ENCODE data around the gene GNGT1. TPM values are rescaled to one million over a fixed set of nuclear protein-coding genes. Genes with fewer than 3 reads are reported as not detected.
A peak's percentile ranks its signal among the peaks of the same experiment; 100 is the strongest.

The GNGT1 gene
- total RNA-seq, 1 donor from 2014 or later = not detected

DNA sequence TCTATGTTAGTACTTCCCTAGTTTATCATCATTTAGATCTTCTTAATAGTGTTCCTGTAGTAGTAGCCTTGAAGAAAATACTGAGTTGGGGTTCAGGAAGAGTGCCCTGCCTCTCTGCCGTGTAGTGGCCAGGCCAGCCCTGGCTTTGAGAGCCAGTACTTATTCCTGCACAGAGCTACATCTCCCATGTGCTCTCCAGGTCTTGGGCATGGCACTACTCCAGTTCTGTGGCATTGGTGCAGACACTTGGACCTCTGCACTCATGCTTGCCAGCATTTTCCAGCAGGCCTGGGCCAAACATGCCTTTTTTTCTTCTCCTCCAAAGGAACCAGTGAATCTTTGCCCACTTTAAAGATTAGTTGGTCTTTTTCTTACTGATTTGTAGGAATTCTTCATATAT, 20.4 kb downstream of the GNGT1 start:
- intact Hi-C loops (cut with DNase I) = no loop called here
- DNase-seq (ENCODE audit: missing footprints) (peak; percentile 20), ATAC-seq (no peak)

DNA sequence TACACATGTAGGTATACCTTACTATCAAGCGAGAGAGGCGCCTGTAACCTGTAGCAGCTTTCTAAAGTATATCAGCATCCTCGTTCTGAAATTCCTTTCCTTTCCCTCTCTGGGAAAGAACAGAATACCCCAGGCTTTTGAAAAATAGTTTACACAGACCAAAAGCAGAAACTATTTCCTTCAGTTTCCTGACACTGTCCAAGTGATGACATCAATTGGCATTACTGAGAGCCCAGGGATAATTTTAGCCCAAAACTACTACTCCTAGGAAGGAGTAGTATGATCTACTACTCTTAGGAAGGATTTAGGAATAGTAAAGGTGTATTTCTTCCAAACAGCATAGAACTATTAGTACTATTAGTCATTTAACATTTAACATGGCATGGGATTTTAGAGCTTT, 21.2 kb downstream of the GNGT1 start:
- DNase-seq (ENCODE audit: missing footprints) (no peak), ATAC-seq (peak; percentile 68)
- intact Hi-C loops (cut with DNase I) = no loop called here

DNA sequence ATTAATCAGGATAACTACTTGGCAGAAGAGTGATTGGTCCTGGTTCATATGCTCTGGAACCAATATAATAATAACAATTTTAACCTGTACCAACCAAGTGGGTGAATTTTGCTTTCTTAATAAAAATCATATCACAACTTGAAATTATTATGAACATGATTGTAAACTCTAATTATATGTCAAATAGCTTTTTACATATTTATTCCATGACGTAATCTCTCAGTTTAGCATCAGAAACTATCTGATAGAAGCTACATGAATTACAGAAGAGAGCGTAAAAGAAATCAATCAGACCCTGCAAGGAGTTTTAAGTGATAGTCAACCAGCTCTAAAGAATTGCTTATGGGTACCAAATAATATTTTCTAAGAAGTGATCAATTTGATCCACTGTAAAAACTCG, 25.3 kb downstream of the GNGT1 start:
- intact Hi-C loops (cut with DNase I) = no loop called here
- ATAC-seq (no peak), DNase-seq (ENCODE audit: missing footprints) (no peak)

DNA sequence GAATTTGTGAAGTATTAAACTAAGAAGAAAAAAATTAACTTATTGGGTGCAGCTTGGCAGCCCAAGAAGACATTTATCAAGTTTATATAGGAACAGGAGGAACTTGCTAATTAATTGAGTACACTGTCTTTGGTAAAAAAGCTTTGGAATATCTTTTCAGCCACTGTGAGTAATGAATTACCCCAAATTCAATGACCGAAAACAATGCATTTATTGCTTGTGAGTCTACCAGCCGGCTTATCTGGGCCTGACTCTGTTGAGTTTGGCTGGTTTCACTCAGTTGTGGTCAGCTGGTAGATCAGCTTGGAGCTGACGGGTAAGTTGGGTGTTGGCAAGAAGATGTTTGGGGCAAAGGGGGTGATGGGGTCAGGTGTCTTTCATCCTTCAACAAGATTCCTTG, 26.8 kb downstream of the GNGT1 start:
- DNase-seq (ENCODE audit: missing footprints) (no peak), ATAC-seq (no peak)
- intact Hi-C loops (cut with DNase I) = no loop called here

DNA sequence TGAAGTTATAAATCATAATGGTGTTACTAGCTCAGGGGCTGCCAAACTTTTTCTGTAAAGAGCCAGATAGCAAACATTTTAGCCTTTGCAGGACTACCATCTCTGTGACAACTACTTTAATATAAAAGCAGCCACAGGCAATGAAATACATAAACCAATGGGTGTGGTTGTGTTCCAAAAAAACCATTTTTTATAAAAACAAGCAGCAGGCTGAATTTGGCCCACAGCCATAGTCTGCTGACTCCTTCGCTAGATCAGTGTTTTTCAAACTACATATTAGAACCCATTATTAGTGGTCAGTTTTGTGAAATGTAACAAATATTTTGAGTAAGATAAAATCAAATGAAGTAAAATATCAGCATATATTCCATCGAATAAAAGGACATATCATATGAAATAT, 28.7 kb downstream of the GNGT1 start:
- ATAC-seq (no peak), DNase-seq (ENCODE audit: missing footprints) (no peak)
- intact Hi-C loops (cut with DNase I) = no loop called here

DNA sequence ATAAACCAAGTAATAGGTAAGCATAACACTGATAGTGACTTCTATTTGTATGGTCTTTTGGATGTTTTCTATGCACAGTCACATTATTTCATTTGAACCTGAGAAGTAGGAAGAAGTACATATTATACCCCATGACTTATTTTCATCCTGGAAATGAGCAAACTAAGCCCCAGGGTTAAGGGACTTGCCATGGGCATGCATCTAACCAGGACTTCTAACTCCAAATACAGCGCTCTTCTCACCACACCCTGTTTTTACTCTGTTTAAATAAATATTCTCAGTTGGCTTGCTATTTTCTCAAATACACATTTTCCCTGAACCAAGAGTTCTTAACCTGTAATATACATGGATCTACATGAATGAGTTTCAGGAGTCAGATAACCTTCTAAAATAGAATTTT, 31.5 kb downstream of the GNGT1 start:
- DNase-seq (ENCODE audit: missing footprints) (no peak), ATAC-seq (no peak)
- intact Hi-C loops (cut with DNase I) = loop anchor here (2.0 kb wide), 1 partner anchor 35 kb away; no protein-coding TSS in a partner anchor

DNA sequence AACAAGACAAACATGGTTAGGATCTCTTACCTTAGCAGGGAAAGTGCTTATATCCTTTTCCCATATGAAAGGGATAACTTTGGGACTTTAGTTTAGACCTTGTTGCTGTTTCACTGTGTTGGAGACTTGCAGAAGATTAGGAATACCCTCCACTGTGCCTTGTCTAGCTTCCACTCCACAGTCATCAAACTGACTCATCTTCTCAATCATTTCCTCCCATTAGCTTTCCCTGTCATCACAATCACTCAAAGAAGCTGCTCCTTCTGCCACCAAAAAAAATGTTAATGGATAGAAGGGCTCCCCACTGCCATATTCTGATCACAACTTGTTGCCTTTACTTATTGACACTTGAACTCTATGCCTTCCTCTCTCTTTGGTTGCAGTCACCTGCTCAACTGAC, 31.9 kb downstream of the GNGT1 start:
- DNase-seq (ENCODE audit: missing footprints) = no peak
- intact Hi-C loops (cut with DNase I) = no loop called here
- ATAC-seq = no peak

DNA sequence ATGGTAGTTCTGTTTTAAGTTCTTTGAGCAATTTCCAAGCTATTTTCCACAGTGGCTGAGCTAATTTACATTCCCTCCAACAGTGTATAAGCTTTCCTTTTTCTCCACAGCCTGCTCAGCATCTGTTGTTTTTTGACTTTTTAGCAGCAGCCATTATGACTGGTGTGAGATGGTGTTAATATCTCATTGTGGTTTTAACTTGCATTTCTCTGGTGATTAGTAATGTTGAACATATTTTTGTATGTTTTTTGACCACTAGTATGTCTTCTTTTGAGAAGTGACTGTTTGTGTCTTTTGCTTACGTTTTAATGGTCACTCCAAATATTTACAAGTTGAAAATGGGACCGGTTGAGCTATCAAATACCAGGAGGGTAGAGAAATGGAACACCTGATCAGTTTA, 35.6 kb downstream of the GNGT1 start:
- no peak for DNase-seq (ENCODE audit: missing footprints)
- intact Hi-C loops (cut with DNase I) = loop anchor here (5.0 kb wide), 1 partner anchor 35 kb away; the partner anchor contains the start of gene GNGT1
- no peak for ATAC-seq

DNA sequence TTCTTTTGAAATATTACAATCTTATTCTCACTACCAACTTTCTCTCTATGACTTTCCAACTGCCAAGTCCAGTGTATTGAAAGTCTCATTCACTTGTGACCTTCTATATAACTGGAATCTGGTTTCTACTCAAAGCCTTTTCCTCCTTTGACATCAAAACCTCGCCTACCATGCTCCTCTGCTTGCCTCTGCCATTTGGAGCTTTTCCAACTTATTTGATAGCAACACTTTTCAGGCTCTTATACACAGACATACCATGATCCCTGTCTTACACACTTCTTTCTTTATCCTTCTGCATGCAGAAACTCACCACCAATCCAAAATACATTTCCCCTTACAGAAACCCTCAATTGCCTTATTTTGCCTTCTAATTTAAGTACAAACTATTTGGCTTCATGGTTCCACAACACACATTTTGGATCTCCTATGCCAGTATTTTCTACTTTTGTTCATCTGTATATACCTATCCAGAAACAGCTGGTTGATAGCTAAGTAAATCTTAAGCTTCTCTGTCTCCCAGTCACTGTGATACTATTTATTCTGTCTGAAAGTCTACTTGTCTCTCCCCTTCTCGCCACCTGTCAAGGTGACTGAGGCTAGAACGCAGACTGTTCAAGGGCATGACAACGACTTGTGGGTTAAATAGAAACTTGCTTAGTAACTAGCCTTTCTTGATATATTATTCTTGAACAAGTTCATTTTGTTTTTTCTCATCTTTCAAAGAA, 37.6 kb downstream of the GNGT1 start:
- intact Hi-C loops (cut with DNase I) = loop anchor here (5.0 kb wide), 1 partner anchor 37 kb away; the partner anchor contains the start of gene GNGT1
- no peak for DNase-seq (ENCODE audit: missing footprints)
- no peak for ATAC-seq

DNA sequence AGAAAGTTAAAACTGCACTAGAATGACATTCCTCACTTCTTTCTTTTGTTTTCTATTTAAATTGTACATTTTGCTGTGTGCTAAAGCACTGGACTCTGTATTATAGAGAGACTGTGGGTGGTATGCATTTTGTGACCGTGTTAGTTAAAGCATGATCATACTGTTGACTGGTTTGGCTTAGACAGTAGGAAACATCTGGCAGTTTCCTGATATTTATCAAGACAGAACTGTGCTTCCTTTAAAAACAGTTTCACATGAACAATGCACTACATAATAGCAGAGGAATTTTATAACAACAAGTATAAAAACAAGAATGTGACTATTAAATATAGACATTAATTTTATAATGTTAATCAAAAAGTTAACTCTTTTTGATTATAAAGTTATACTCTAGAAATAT, 38.3 kb downstream of the GNGT1 start:
- DNase-seq (ENCODE audit: missing footprints) = no peak
- intact Hi-C loops (cut with DNase I) = loop anchor here (5.0 kb wide), 1 partner anchor 37 kb away; the partner anchor contains the start of gene GNGT1
- no peak for ATAC-seq

DNA sequence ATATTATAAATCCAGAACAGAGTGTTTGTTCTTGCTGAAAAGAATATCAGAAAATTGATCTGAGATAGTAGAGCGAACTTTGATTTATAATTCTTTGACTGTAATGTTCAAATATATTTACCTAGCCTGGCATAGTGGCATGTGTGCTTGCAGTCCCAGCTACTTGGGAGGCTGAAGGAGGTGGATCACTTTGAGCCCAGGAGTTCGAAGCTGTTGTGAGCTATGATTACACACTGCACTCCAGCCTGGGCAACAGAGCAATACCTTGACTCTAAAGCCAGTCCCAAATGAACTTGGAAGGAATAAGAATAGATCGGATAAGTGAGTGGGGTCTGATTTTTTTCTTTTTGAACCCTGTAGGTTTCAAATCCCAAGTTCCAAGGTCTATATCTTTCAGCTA, 38.7 kb downstream of the GNGT1 start:
- DNase-seq (ENCODE audit: missing footprints) (no peak), ATAC-seq (no peak)
- intact Hi-C loops (cut with DNase I) = no loop called here

DNA sequence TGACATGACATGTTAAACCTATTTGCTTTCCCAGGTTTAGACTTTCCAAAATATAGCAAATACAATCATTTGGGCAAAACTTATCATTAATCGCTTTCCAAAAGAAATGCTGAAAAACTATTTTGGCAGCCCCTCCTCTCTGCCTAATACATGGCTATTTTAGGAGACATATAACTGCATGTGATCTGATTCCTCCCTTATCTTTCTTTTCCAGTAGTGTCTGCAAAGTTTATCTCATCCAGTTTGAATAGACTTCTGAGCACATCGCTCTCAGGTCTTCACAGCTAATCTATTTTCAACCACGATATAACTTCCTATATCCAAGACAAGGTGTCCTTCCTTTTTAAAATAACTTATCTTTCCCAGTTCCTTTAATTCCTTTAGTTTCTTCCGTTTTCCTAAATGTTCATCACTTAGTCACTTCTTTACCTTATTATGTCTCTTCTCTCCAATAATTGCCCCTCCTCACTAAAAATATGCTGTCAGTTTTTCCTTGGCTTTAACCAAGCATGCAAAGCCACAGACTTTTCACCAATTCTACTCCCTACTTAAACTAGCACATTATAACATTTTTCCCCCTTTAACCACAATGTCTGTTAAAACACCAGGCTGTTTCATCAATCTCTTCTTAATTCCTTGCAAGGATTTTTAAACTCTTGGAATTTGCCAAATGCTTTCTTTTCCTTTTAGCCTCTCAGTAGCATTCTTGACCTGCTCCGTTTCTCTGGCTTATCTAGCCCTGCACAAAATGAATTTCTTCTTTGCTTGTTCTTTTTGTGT, 39.6 kb downstream of the GNGT1 start:
- ATAC-seq (no peak), DNase-seq (ENCODE audit: missing footprints) (no peak)
- intact Hi-C loops (cut with DNase I) = no loop called here

DNA sequence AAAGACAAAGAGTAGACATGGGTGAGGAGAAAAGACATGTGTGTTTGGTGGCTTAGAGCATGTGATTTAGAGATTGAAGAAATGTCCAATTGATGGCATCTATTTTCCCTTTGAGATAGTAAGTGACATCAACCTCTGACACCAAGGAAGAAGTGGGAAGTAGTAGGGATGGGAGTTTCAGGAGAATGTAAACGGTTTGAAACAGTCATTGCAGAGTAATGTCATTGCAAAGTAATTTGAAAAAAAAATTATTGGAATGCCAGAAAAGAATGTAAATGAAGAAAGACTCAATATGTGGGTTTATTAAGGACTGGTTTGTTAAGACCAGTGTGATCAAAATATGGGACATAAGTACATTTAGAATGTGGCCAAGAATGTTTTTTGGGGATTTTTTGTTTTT, 41.7 kb downstream of the GNGT1 start:
- intact Hi-C loops (cut with DNase I) = no loop called here
- no peak for ATAC-seq
- DNase-seq (ENCODE audit: missing footprints) = no peak

DNA sequence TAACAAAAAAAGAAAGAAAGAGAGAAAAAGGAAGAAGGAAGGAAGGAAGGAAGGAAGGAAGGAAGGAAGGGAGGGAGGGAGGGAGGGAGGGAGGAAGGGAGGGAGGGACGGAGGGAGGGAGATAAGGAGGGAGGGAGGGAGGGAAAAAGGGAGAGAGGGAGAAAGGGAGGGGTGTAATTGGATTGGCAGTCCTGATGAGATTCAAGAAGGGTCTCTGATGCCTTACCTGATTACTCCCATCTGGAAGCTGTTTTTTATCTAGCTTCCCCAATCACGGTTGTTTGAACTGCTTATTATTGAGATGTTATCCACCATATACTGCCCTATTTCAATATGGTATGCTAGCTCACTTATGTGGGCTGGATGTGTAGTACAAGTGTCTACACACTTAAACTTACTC, 42.5 kb downstream of the GNGT1 start:
- intact Hi-C loops (cut with DNase I) = no loop called here
- no peak for DNase-seq (ENCODE audit: missing footprints)
- ATAC-seq = no peak

DNA sequence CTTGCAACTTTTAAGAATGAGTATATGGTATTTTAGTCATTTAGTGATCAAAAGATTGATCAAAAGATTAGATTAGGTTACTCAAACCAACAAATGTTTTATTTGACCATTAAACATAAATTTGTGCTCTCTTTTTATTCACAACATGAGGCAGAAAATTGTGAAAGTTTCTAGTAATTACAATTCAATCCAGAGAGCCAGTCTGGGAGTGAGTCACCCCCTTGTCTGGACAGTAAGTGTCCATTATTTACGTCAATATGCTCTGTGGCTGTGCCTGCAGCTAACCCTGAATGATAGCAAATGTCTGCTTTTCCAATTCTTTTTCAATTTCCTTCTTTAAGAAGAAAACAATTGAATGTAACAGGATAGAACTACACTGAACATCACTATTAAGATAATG, 43.1 kb downstream of the GNGT1 start:
- ATAC-seq (no peak), DNase-seq (ENCODE audit: missing footprints) (no peak)
- intact Hi-C loops (cut with DNase I) = no loop called here

DNA sequence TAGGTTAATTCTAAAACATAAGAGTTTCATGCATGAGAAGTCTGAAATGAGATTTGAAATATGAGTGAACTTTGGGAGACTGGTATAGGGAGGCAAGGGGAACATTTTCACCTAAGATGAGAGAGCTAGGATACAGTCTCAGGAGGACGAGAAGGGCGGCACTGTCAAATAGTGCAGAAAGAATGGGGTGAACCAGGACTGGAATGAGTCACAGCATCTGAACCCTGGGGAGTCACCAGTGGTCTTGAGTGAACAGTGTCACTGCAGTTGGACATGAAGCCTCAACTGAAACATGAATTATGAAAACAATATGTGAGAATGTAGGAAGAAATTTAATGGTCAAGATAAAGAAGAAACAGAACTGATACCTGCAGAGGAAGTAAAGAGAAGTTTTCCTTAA, 48.9 kb downstream of the GNGT1 start:
- intact Hi-C loops (cut with DNase I) = no loop called here
- ATAC-seq (no peak), DNase-seq (ENCODE audit: missing footprints) (no peak)

DNA sequence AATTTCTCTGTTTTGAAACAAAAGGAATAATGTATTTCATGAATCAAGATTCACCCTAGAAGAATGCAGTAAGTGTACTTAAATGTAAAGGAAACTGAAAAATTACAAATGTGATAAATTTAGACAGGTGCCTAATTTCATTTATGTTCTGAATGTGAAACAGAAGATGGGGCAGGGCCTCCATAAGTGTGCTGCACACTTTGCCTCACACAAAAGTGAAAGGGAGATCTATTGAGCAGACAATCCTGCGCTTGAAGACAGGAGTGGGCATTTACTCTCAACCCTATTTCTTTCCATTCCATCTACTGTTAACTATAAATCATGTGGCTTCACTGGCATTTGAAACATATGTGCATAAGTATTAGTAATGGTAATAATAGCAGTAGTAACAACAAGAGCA, 51.4 kb downstream of the GNGT1 start:
- ATAC-seq = no peak
- no peak for DNase-seq (ENCODE audit: missing footprints)
- intact Hi-C loops (cut with DNase I) = no loop called here

DNA sequence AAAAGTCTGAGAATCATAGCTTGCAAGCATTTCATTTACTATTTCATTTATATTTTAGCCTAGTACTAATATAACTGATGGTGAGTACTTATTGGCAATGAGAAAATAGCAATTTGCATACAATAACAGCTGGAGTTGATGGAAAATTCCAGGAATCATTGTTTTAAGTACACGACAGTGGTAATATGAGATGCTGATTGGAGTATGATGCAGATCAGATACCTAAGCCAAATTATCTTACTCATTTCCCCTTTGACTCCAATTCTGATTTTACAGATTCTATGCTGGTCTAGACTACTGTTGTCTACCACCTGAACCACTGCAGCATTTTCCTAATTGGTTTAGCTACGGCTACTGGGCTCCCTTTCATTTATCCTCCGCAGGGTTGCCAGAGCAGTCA, 51.8 kb downstream of the GNGT1 start:
- ATAC-seq = no peak
- no peak for DNase-seq (ENCODE audit: missing footprints)
- intact Hi-C loops (cut with DNase I) = no loop called here

DNA sequence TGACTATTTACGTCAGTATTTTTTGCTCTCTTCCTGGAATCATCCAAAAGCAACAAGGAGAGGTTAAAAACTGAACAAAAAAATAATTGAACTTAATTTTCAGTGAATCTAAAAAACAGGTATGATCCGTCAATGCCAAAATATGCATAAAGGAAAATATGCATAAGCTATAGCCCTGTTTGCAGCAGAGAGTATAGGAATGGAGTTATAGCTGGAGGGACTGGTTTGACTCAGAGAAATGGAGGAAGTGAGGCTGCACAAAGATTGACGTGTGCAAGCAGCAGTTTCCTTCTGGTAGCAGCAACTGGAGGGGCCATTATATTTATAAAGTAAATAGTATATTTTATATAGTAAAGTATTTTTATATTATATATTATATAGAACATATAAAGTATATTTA, 52.3 kb downstream of the GNGT1 start:
- DNase-seq (ENCODE audit: missing footprints) (no peak), ATAC-seq (no peak)
- intact Hi-C loops (cut with DNase I) = no loop called here

Data from Right ventricle myocardium inferior (tissue), 1 donor.